Measurements from ENCODE around the gene NECTIN2.
"Not testable (repeated sequence)": the region's sequence is repeated elsewhere in the genome, so short reads cannot be mapped to it uniquely, and the experiment has no call there.

The NECTIN2 gene

GRCh38 chr19:44812142-44812718, 33.9 kb upstream of the NECTIN2 start:
- Mint-ChIP-seq H3K4me3 (no peak overlapping the region), H3K4me1 (peaks cover 5% of the 10 kb centered on the region), H3K9me3 (no peaks in the 10 kb centered on the region), H3K36me3 (peaks cover 2% of the 10 kb centered on the region), H3K27me3 (peaks cover 11% of the 10 kb centered on the region), H3K27ac (no peak overlapping the region)

DNA sequence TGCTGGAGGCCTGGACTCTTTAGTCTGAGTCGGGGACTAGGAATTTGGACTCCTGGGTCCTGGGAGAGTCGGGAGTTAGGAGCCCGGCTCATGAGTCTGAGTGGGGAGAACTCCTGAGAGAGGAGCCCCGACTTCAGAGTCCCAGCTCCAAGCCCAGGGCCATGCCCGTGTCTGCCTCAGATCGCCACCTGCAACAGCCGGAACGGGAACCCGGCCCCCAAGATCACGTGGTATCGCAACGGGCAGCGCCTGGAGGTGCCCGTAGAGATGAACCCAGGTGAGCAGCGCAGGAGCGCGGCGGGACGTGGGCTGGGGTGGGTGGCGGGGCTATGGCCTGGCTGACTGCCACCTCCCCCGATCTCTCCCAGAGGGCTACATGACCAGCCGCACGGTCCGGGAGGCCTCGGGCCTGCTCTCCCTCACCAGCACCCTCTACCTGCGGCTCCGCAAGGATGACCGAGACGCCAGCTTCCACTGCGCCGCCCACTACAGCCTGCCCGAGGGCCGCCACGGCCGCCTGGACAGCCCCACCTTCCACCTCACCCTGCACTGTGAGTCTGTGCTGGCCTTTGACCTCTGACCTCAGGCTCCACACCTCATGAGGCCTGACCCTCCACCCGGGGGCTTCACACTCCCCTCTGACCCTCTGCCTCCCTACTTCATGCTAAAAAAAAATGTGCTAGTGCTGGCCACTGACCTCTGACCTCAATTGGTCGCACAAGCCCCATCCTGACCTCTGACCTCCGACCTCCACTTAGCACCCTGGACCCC, 32.8 kb upstream of the NECTIN2 start:
- H3K27me3 Mint-ChIP-seq, result peaks cover 11% of the 10 kb centered on the region
- H3K36me3 Mint-ChIP-seq, result peaks cover 2% of the 10 kb centered on the region
- no peaks in the 10 kb centered on the region for H3K9me3 Mint-ChIP-seq
- peaks cover 4% of the 10 kb centered on the region for H3K4me1 Mint-ChIP-seq
- H3K4me3 Mint-ChIP-seq, result no peak overlapping the region
- peak overlapping the region; percentile 66 for H3K27ac Mint-ChIP-seq

DNA sequence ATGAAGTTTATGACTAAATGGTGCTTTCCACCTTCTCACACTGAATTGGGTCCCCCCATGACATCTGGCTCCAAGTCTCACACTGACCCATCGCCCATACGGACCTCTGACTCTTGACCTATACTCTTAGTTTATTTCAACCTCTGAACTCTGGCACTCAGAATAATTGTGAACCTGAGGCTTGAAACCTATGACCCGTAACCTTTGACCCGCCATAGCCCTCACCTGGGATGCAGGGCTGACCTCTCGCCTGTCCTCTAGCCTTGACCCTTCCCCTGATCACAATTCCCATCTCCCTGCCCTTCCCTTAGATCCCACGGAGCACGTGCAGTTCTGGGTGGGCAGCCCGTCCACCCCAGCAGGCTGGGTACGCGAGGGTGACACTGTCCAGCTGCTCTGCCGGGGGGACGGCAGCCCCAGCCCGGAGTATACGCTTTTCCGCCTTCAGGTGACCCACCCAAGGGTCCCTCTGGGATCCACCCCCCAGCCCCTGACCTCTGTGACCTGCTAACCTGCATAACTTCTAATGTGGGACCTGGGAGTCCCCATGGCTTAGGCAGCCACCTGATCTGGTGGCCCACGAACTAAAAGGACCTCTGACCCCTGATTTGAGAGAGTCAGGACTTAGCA, 32.1 kb upstream of the NECTIN2 start:
- H3K4me1 Mint-ChIP-seq, result no peaks in the 10 kb centered on the region
- H3K36me3 Mint-ChIP-seq, result peaks cover 2% of the 10 kb centered on the region

DNA sequence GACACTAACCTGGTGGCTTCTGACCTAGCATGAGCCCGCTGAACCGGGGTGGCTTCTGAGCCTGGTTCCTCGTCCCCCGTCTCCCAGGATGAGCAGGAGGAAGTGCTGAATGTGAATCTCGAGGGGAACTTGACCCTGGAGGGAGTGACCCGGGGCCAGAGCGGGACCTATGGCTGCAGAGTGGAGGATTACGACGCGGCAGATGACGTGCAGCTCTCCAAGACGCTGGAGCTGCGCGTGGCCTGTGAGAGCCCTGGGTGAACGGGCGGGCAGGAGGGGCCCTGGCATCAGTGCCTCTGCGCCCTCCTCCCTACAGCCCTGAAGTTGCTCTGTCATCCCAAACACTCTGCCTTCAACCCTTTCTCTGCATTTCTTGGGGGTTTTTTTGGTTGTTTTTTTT, 31.6 kb upstream of the NECTIN2 start:
- H3K4me1 Mint-ChIP-seq, result no peaks in the 10 kb centered on the region
- peaks cover 9% of the 10 kb centered on the region for H3K27me3 Mint-ChIP-seq
- H3K36me3 Mint-ChIP-seq, result peaks cover 2% of the 10 kb centered on the region
- no peaks in the 10 kb centered on the region for H3K9me3 Mint-ChIP-seq
- H3K4me3 Mint-ChIP-seq, result no peak overlapping the region
- H3K27ac Mint-ChIP-seq, result no peak overlapping the region

More for the DNA sequence above, 32.1 kb upstream of the NECTIN2 start:
- Mint-ChIP-seq H3K27ac (peak overlapping the region; percentile 66), H3K4me3 (no peak overlapping the region), H3K27me3 (peaks cover 11% of the 10 kb centered on the region), H3K9me3 (no peaks in the 10 kb centered on the region)

DNA sequence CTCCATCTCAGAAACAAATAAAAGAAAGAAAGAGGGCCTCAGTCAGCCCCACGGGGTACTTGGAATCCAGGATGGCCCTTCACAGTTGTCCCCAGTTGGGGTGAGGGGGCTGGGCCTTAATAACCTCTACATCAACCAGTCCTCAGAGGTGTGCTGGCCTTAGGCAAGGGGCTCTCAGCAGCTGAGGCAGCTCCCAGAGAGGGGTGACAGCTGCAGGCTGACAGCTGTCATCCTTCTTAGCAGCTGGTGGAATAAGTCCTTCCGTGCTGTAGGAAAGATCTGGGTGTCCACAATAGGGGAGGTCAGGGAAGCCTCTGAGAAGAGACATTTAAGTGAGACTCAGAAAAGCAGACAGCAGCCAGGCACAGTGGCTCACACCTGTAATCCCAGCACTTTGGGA, 29.8 kb upstream of the NECTIN2 start:
- Mint-ChIP-seq H3K4me3 (no peak overlapping the region), H3K27ac (no peak overlapping the region), H3K9me3 (no peaks in the 10 kb centered on the region)

DNA sequence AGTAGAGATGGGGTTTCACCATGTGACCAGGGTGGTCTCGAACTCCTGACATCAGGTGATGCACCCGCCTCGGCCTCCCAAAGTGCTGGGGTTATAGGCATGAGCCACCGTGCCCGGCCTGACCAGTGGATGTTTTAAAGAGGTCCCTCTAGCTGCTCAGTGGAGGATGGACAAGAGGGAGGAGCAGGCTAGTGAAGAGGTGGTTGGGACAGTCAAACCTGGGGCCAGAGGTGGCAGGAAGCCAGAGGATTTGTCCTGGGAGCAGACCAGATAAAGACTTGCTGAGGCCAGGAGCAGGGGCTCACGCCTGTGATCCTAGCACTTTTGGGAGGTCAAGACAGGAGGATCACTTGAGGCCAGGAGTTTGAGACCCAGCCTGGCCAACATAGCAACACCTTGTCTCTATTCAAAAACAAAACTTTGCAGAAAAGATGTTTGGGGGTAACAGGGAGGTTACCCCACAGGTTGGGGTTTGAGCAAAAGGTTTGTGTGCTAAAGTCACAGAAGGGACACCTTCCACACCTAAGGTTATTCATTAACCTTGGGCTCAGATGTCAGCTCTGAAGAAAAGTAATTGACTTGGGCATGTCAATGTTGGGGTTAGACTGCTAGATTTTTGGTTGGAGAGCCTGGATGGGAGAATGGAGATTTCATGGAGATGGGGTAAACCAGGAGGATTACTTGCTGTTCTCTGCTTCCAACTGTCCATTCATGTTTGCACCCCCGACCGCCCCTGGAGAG, 28.2 kb upstream of the NECTIN2 start:
- Mint-ChIP-seq H3K27ac (no peak overlapping the region), H3K9me3 (no peaks in the 10 kb centered on the region), H3K4me3 (no peak overlapping the region), H3K27me3 (peaks cover 3% of the 10 kb centered on the region), H3K36me3 (peaks cover 2% of the 10 kb centered on the region), H3K4me1 (no peaks in the 10 kb centered on the region)

More for the DNA sequence above, 29.8 kb upstream of the NECTIN2 start:
- H3K36me3 Mint-ChIP-seq, result peaks cover 2% of the 10 kb centered on the region
- H3K27me3 Mint-ChIP-seq, result peaks cover 5% of the 10 kb centered on the region
- H3K4me1 Mint-ChIP-seq, result no peaks in the 10 kb centered on the region

- Mint-ChIP-seq H3K4me1 (no peaks in the 10 kb centered on the region), H3K27ac (no peak overlapping the region), H3K36me3 (peaks cover 2% of the 10 kb centered on the region), H3K4me3 (no peak overlapping the region), H3K27me3 (peaks cover 3% of the 10 kb centered on the region), H3K9me3 (no peaks in the 10 kb centered on the region)
Observed at GRCh38 chr19:44818466-44819031, 27.5 kb upstream of the NECTIN2 start.

DNA sequence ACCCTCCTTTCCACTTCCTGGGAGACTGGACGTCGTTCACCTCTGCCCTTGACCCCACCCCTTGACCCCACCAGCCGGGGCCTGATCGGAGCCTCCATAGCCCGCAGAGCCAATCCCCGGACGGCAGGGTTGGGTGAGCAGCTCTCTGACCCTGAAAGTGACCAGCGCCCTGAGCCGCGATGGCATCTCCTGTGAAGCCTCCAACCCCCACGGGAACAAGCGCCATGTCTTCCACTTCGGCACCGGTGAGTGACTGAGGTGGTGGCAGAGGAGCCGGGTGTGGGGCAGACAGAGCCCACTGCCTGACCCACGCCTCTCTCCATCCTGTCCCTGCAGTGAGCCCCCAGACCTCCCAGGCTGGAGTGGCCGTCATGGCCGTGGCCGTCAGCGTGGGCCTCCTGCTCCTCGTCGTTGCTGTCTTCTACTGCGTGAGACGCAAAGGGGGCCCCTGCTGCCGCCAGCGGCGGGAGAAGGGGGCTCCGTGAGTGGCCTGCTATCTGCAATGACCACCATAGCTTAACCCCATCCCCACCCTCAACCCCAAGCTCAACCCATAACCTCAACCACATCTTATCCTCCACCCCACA, 26.8 kb upstream of the NECTIN2 start:
- Mint-ChIP-seq H3K27ac (no peak overlapping the region), H3K4me3 (no peak overlapping the region), H3K36me3 (no peaks in the 10 kb centered on the region), H3K9me3 (no peaks in the 10 kb centered on the region), H3K4me1 (no peaks in the 10 kb centered on the region), H3K27me3 (no peaks in the 10 kb centered on the region)

DNA sequence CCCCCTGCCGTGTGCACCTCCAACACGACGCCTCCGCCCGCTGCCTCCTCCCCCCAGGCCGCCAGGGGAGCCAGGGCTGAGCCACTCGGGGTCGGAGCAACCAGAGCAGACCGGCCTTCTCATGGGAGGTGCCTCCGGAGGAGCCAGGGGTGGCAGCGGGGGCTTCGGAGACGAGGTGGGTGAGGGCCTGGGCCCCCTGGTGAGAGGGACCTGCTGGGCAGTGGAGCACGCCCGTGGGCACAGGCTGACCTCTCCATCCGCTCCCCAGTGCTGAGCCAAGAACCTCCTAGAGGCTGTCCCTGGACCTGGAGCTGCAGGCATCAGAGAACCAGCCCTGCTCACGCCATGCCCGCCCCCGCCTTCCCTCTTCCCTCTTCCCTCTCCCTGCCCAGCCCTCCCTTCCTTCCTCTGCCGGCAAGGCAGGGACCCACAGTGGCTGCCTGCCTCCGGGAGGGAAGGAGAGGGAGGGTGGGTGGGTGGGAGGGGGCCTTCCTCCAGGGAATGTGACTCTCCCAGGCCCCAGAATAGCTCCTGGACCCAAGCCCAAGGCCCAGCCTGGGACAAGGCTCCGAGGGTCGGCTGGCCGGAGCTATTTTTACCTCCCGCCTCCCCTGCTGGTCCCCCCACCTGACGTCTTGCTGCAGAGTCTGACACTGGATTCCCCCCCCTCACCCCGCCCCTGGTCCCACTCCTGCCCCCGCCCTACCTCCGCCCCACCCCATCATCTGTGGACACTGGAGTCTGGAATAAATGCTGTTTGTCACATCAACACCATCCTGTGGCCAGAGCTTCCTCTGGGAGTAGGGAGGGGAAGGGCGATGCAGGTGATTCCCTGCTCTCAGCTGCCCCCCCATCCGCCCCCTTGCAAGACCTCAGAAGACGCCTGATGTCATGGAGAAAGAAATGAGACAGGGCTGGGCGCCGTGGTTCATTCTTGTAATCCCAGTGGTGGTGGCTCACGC, 25.2 kb upstream of the NECTIN2 start:
- Mint-ChIP-seq H3K9me3 (no peaks in the 10 kb centered on the region), H3K27ac (no peak overlapping the region)

GRCh38 chr19:44822177-44822576, 23.9 kb upstream of the NECTIN2 start:
- Mint-ChIP-seq H3K36me3 (no peaks in the 10 kb centered on the region), H3K4me1 (no peaks in the 10 kb centered on the region), H3K4me3 (no peak overlapping the region), H3K27ac (no peak overlapping the region), H3K27me3 (peaks cover 1% of the 10 kb centered on the region), H3K9me3 (no peaks in the 10 kb centered on the region)

More for the DNA sequence above, 25.2 kb upstream of the NECTIN2 start:
- Mint-ChIP-seq H3K4me1 (no peaks in the 10 kb centered on the region), H3K4me3 (no peak overlapping the region), H3K27me3 (no peaks in the 10 kb centered on the region), H3K36me3 (no peaks in the 10 kb centered on the region)

DNA sequence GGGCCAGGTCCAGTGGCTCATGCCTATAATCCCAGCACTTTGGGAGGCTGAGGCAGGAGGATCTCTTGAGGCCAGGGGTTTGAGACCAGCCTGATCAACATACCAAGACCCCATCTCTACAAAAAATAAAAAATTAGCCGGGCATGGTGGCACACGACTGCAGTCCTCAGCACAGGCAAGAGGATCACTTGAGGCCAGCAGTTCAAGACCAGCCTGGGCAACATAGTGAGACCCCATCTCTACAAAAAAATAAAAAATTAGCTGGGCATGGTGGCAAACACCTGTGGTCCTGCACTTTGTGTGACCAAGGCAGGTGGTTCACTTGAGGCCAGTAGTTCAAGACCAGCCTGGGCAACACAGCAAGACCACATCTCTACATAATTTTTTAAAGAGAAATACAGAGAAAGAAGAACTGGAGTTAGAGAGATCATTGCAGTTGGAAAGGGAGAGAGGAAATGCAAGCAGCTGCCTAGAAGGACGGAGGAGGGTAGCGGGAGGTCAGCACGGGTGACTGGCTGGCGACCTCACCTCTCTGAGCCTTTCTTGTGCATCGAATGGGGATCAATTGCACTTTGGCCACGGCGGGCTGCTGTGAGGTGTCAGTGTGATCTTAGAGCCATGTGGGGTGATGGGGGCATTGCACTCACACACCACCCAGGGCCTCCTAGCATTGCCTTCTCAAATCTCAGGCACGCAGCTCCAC, 23.3 kb upstream of the NECTIN2 start:
- Mint-ChIP-seq H3K36me3 (no peaks in the 10 kb centered on the region), H3K4me3 (no peak overlapping the region), H3K4me1 (no peaks in the 10 kb centered on the region), H3K9me3 (no peaks in the 10 kb centered on the region), H3K27ac (no peak overlapping the region), H3K27me3 (peaks cover 1% of the 10 kb centered on the region)

GRCh38 chr19:44823373-44823698, 22.8 kb upstream of the NECTIN2 start:
- Mint-ChIP-seq H3K4me1 (no peaks in the 10 kb centered on the region), H3K36me3 (no peaks in the 10 kb centered on the region), H3K9me3 (no peaks in the 10 kb centered on the region), H3K27me3 (peaks cover 1% of the 10 kb centered on the region), H3K27ac (no peak overlapping the region), H3K4me3 (no peak overlapping the region)

- peaks cover 1% of the 10 kb centered on the region for H3K27me3 Mint-ChIP-seq
- H3K4me1 Mint-ChIP-seq, result no peaks in the 10 kb centered on the region
- no peak overlapping the region for H3K27ac Mint-ChIP-seq
- H3K9me3 Mint-ChIP-seq, result no peaks in the 10 kb centered on the region
- H3K36me3 Mint-ChIP-seq, result no peaks in the 10 kb centered on the region
- H3K4me3 Mint-ChIP-seq, result no peak overlapping the region
Observed at GRCh38 chr19:44824761-44825160, 21.3 kb upstream of the NECTIN2 start.

GRCh38 chr19:44832875-44833274, 13.2 kb upstream of the NECTIN2 start:
- not testable (repeated sequence) for H3K9me3 Mint-ChIP-seq, H3K36me3 Mint-ChIP-seq, H3K27me3 Mint-ChIP-seq

More at GRCh38 chr19:44832875-44833274, 13.2 kb upstream of the NECTIN2 start:
- not testable (repeated sequence) for H3K4me1 Mint-ChIP-seq, H3K27ac Mint-ChIP-seq, H3K4me3 Mint-ChIP-seq

All from activated naive CD4-positive, alpha-beta T cell treated with anti-CD3 and anti-CD28 coated beads, Interleukin-2, amount 50 U/mL, for 24 hours (primary cell).